G401 (cell line): ENCODE measurements around the gene RSPO3. TPM values are rescaled to one million over a fixed set of nuclear protein-coding genes. Genes with fewer than 3 reads are reported as not detected.
A peak's percentile ranks its signal among the peaks of the same experiment; 100 is the strongest.
"Not testable (repeated sequence)": the region's sequence is repeated elsewhere in the genome, so short reads cannot be mapped to it uniquely, and the experiment has no call there.

Experiments
- DNase-seq: peaks from one replicate; pipeline ENCODE4 v3.0.0-alpha.2; 2015; ENCODE audit warnings: low spot score
- in situ Hi-C: cut with HindIII; loops from 2 replicates; pipeline ENCODE4 v1.10.0; 2016; ENCODE audit warnings: low sequenced_read_pairs, mixed read lengths
- total RNA-seq: library from RNA; depleted of rRNA; stranded (reverse); fragments of >200 nt; shearing (Covaris generic); gene quantifications from 2 replicates; pipeline ENCODE4 v1.2.3, GENCODE V29; 2014; rRNA removed

Gene RSPO3
- total RNA-seq: 5.7 TPM in 1 of 2 replicates, not detected in the other

GRCh38 chr6:127118298-127119101, at the start of gene RSPO3:
Gene RSPO3, plus strand, starts transcription at chr6:127118671. Its CDS starts 522 bp downstream, at chr6:127119193.
- peak; percentile 49 for DNase-seq

GRCh38 chr6:127069659-127070279, 48.7 kb upstream of the RSPO3 start:
- no peak for DNase-seq

More at GRCh38 chr6:127118298-127119101, at the start of gene RSPO3:
- in situ Hi-C loops: no loop called here

DNA sequence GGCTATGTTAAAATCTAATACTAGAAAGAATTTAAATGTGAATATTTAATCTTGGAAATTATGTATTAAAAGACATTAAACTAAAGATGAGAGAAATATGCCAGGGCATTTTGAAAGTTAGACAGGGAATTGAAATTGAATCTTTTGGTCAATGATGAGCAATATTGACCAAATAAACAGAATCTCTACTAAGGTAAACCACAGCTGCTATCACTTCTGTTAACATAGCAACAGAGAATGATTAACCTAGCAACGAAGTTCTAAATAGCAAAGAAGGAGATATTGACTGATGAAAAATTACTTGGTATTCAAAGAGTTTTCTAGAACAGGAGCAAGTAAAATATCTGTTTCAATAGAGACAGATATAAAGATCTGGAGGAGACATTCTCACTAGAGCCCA, 45.2 kb upstream of the RSPO3 start:
- in situ Hi-C loops: no loop called here
- DNase-seq: no peak

More at GRCh38 chr6:127069659-127070279, 48.7 kb upstream of the RSPO3 start:
- in situ Hi-C loops: no loop called here

GRCh38 chr6:127076466-127076865, 42.0 kb upstream of the RSPO3 start:
- in situ Hi-C loops: no loop called here
- no peak for DNase-seq

DNA sequence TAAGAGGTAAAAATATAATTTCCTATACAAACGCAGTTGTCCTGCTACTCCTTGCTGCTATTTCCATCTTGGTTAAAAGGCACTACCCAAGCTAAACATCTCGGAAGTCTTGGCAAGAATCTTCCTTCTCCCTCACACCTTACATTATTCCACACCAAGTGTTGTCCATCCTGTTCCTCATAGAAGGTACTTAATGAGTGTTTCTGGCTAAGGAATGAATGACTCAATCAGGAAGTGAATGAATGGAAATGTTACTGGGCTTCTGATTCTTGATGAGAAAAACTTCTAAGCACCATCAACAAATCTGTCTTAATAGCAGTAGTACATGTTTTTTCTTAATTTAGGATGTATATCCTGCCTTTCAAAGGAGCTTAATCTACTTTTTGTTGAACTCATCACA, 40.6 kb upstream of the RSPO3 start:
- in situ Hi-C loops: no loop called here

GRCh38 chr6:127078669-127079068, 39.8 kb upstream of the RSPO3 start:
- in situ Hi-C loops: no loop called here
- no peak for DNase-seq

More for the DNA sequence above, 40.6 kb upstream of the RSPO3 start:
- no peak for DNase-seq

- no peak for DNase-seq
- in situ Hi-C loops: no loop called here
Measured at GRCh38 chr6:127079681-127080080, 38.8 kb upstream of the RSPO3 start.

DNA sequence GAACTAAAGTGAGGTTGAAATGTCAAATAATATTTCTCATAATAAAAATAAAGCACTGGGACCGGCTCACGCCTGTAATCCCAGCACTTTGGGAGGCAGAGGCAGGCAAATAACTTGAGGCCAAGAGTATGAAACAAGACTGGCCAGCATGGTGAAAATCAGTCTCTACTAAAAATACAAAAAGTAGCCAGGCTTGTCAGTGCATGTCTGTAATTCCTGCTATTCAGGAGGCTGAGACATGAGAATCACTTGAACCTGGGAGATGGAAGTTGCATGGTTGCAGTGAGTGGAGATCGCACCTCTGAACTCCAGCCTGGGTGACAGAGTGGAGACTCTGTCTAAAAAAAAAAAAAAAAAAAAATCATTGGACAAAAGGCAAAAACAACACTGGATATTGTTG, 38.4 kb upstream of the RSPO3 start:
- in situ Hi-C loops: no loop called here
- no peak for DNase-seq

DNA sequence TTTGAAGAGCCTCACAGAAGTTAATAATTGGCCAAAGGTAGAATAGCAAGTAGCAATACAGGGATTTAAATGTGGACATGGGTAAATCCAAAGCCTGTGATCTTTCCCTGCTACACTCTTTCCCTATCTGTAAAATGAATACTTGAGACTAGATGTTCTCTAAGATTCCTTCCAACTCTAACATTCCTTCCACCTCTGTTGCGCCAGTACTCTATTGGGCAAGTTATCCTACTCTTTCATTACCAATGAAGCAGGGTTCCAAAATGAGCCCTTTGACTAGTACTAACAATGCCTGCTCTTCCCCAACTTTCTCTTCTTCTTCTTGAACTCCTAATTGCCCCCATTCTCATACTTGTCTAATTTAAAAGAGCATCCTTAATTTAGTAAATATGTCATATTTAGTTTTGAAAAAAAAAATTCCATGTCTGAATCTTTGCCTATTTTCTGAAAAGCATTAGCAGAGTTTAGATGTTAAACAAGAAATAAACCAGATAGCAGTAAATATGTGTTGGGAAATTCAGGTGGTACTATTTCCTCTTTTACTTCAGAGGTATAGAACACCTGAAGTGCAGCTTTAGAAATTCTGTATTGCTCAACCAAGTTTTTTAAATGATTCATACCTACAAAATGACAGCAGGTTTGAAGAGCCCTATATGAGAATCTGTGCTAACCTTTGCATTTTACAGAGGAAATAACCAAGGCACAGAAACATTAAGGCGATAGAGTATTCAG, 35.1 kb upstream of the RSPO3 start:
- no peak for DNase-seq
- in situ Hi-C loops: no loop called here

DNA sequence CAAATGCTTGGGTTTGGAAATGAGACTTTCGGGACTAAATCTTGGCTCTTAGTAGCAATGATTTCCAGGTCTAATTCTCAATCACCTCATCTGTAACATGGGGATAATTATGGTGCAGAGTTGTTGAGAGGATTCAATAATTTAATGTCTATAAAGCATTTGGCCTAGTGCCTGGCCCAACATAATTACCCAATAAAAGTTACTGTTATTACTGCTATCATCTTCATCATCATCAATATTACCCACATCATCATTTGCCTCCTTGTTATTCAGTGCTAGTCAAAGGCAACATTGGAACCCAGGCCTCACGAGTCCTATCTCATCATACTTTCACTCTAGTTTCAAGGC, 34.5 kb upstream of the RSPO3 start:
- DNase-seq: no peak
- in situ Hi-C loops: no loop called here

DNA sequence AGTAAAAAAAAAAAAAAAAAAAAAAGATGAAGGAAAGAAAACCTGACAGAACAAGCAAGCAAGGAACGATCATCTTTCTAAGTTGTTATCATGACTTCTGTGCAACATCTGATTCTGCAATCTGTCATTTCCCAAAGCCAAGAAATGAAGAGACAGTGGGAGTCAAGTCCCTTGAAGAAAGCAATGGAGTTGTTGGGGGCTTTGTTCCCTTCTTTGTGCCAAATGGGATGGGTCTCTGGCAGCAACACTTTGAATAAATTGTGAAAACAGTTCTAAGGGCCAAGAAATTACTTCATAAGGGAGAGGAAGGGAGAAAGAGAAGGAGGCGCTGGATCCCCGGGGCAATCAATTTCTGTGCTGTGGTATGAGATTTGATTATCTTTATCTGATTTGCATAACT, 33.3 kb upstream of the RSPO3 start:
- in situ Hi-C loops: no loop called here

DNA sequence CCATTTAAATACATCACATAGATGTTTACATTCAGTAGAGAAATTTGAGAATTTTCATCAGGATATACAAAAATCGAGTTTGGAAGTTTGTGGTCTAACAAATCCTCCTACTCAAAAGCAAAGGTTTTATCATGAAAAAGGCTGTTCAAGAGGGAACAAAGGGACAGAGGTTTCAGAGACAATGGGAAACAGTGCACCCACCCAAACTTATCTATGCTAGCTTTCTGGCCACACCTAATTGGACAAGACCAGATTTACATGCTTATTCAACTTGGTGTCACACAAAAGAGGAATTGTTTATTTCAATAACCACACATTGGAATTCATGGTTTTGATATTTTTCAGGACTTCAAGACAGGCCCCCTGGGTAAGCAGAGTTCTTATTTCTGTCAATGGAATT, 28.4 kb upstream of the RSPO3 start:
- DNase-seq: no peak
- in situ Hi-C loops: no loop called here

More for the DNA sequence above, 33.3 kb upstream of the RSPO3 start:
- DNase-seq: no peak

- in situ Hi-C loops: no loop called here
- DNase-seq: no peak
Measured at GRCh38 chr6:127092466-127092865, 26.0 kb upstream of the RSPO3 start.

DNA sequence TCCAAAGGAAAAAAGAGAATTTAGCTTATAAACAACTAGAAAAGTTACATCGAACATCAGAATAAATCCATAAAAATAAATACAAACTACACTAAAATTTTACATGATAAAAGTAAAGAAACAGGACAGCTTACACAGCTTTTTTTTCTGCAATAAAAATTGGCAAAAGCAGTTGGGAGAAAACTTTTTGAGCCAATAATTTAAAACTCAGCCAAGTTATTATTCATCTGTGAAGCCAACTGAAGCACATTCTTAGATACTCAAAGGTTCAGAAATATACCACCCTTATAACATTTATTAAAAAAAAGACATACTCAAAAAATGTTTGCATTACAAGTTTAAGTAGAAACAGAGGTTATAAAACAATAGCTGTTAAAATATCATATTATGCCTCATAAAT, 23.7 kb upstream of the RSPO3 start:
- in situ Hi-C loops: no loop called here

GRCh38 chr6:127096167-127096566, 22.3 kb upstream of the RSPO3 start:
- in situ Hi-C loops: no loop called here
- DNase-seq: peak; percentile 65

More for the DNA sequence above, 23.7 kb upstream of the RSPO3 start:
- no peak for DNase-seq

DNA sequence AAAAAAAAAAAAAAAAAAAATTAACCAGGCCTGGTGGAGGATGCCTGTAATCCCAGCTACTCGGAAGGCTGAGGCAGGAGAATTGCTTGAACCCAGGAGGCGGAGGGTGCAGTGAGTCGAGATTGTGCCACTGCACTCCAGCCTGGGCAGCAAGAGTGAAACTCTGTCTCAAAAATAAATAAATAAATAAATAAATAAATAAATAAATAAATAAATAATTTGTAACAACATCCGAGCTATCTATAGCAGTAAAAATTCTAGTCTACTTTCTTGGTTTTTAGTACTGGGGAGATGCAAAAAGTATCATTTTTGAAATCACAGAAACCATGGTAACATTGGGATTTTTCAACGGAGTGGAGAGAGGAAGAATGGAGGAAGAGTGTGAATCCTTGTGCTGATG, 21.0 kb upstream of the RSPO3 start:
- DNase-seq, in situ Hi-C loops: not testable (repeated sequence)

DNA sequence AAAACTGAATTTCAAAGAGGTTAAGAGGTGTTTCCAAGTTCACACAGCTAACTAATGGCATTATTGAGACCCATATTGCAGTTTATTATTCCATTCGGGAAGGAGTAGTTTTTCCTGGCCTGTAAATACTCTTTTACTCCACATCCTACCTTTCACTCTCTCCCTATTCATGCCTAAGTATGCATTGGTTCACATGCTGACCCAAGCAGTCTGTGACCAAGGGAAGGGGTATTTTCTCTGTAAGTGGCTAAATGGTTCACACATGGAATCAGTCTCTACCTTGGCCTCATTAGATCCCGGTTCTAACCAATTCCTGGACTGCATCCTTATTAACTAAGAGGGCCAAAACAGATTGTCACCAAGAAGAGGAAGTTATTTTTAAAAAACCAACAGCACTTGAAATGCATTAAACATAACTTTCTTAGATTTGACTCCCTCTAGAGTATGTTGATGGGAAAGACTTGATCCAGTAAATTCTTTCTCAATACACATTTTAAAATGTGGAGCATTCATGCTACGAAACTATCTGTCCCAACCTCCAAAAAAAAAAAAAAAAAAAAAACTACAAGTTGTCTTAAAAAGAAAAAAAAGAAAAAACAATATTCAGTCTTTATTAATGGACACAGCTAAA, 17.8 kb upstream of the RSPO3 start:
- in situ Hi-C loops: no loop called here
- peak; percentile 37 for DNase-seq

GRCh38 chr6:127102299-127102698, 16.2 kb upstream of the RSPO3 start:
- in situ Hi-C loops: no loop called here
- DNase-seq: no peak

DNA sequence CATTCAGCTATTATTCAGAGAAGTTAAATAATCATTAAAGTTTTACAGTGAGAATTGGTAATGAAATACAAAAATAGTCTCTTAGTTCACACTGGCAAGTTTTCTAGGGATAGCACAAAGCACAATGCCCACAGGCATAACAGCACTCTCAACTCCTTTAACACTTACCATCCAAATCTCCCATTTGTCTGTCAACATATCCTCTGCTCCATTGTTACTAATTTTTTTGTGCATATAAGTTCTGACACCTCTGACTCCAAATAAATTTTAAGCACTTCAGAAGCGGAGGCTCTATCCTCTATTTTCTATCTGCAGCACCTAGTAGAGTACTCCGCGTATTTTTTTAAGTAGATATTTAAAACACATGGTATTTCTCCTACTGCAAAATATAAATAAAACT, 15.6 kb upstream of the RSPO3 start:
- no peak for DNase-seq
- in situ Hi-C loops: no loop called here

- in situ Hi-C loops: no loop called here
- no peak for DNase-seq
Measured at GRCh38 chr6:127103482-127103881, 15.0 kb upstream of the RSPO3 start.
